GM23248 (cell line): ENCODE data around the gene KCNA3.

Source experiments
- EZH2 ChIP-seq: fragments of 200-600 bp; sonication (generic); IDR thresholded peaks from 2 replicates; pipeline ENCODE4 v1.6.1; 2018; ENCODE audit warnings: antibody characterized with exemption, mild to moderate bottlenecking; ENCODE audit not compliant: insufficient read depth, poor library complexity, severe bottlenecking
- EZH2phosphoT487 ChIP-seq: fragments of 200-600 bp; sonication (generic); IDR thresholded peaks from 2 replicates; pipeline ENCODE4 v1.6.1; 2018; ENCODE audit warnings: antibody characterized with exemption, moderate library complexity, mild to moderate bottlenecking, low read depth; ENCODE audit not compliant: insufficient read depth

- TF ChIP-seq EZH2 = no peak
- TF ChIP-seq EZH2phosphoT487 = no peak
Observed at GRCh38 chr1:110672753-110673108, 2.0 kb downstream of the KCNA3 start.
